Left colon (tissue), 2 donors: ENCODE measurements around the gene MBD3L5. TPM values are rescaled to one million over a fixed set of nuclear protein-coding genes. Genes with fewer than 3 reads are reported as not detected.
"Not testable (repeated sequence)": the region's sequence is repeated elsewhere in the genome, so short reads cannot be mapped to it uniquely, and the experiment has no call there.

ENCODE experiments used
- ATAC-seq: fragments of 200-7000 bp; cut with Tn5 transposase; one replicate; pipeline ENCODE4 v1.9.1; 2020; ENCODE audit warnings: mild to moderate bottlenecking, moderate library complexity
- DNase-seq, 2 donors: peaks; one replicate each; pipeline ENCODE4 v3.0.0-alpha.2; 2020
- intact Hi-C, 2 donors: fragments of 100-400 bp; cut with DNase I in 1 of 2; cut with micrococcal nuclease in 1 of 2; formaldehyde crosslinking; loops; one replicate each; pipeline versions ENCODE4 v1.11.2 to v1.14.0; 2022; cut with DNase I, micrococcal nuclease
- total RNA-seq, 2 donors: library from RNA; stranded (reverse); fragmentation: NEBNext Ultra II Directional; extraction: Animal tissue kit (Norgen Biotek cat#: 25700); gene quantifications; one replicate each; pipeline ENCODE4 v1.2.1, GENCODE V29; 2021
- donor health status: DM: no; HTN: no; CAD: no.
- donor health status: DM: yes; HTN: yes; CAD: no.

Gene MBD3L5
- total RNA-seq, 2 donors from 2014 or later: not detected

- intact Hi-C loops, ATAC-seq, DNase-seq: not testable (repeated sequence)
Measured at GRCh38 chr19:7041563-7041962, 11.2 kb downstream of the MBD3L5 start.

DNA sequence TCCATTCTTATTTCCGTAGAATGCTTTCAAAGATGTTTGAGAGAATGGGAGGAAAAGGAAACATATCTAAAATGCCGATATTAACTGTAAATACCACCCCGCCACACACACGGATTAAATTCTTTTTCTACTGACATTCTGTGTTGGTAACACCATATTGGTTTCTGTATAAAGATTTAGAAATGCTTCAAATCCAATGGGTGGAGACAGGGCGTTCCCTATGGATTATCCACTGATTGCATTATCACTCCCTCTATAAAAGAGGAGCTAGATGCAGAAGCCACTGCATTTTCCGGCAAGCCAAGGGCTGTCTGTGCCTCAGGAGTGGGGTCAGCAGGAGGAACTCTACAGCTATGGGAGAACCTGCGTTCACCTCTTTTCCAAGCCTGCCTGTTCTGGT, 18.6 kb downstream of the MBD3L5 start, which contains the start of gene MBD3L2:
TSS of gene MBD3L2 (plus strand) at position 301 of the 400 bp plus-strand sequence. CDS start at position 354, 53 bp downstream.
- intact Hi-C loops, DNase-seq, ATAC-seq: not testable (repeated sequence)

GRCh38 chr19:7051421-7051820, 21.0 kb downstream of the MBD3L5 start:
- intact Hi-C loops, ATAC-seq, DNase-seq: not testable (repeated sequence)

- DNase-seq, intact Hi-C loops, ATAC-seq: not testable (repeated sequence)
Measured at GRCh38 chr19:7052896-7053295, 22.5 kb downstream of the MBD3L5 start.

GRCh38 chr19:7054635-7055368, 24.4 kb downstream of the MBD3L5 start:
- ATAC-seq, DNase-seq, intact Hi-C loops: not testable (repeated sequence)

- ATAC-seq, DNase-seq, intact Hi-C loops: not testable (repeated sequence)
Measured at GRCh38 chr19:7055679-7056078, 25.3 kb downstream of the MBD3L5 start.

DNA sequence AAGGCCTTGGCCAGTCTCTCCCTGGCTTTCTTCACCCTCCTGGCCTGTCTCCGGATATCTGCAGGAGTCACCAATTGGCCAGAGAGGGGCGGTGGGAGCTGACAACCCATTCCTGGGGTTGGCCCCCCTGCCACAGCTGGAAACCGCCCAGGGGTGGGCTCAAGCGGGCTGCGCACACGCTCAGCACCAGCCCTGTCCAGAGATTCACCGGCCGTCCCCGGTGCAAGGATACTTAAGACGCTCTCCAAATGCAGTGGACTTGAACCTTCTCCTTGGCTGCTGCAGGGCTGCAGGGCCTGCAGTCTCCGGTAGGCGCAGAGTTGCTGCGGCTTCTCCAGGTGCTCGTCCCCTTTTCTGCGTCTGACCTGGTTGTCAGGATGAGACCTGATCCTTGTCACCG, 26.0 kb downstream of the MBD3L5 start:
- ATAC-seq, DNase-seq, intact Hi-C loops: not testable (repeated sequence)

DNA sequence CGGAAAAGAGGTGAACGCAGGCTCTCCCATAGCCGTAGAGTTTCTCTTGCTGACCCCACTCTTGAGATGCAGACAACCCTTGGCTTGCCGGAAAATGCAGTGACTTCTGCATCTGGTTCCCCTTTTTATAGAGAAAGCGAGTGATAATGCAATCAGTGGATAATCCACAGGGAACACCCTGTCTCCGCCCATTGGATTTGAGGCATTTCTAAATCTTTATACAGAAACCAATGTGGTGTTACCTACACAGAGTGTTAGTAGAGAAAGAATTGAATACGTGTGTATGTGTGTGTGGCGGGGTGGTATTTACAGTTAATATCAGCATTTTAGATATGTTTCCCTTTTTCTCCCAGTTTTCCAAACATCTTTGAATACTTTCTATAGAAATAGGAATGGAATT, 28.2 kb downstream of the MBD3L5 start, which contains the start of gene MBD3L3:
TSS of gene MBD3L3 (minus strand) at position 101 of the 400 bp plus-strand sequence. CDS start at position 30, 71 bp downstream.
- DNase-seq, ATAC-seq, intact Hi-C loops: not testable (repeated sequence)

GRCh38 chr19:7059977-7060376, 29.6 kb downstream of the MBD3L5 start:
- DNase-seq, intact Hi-C loops: not testable (repeated sequence)

DNA sequence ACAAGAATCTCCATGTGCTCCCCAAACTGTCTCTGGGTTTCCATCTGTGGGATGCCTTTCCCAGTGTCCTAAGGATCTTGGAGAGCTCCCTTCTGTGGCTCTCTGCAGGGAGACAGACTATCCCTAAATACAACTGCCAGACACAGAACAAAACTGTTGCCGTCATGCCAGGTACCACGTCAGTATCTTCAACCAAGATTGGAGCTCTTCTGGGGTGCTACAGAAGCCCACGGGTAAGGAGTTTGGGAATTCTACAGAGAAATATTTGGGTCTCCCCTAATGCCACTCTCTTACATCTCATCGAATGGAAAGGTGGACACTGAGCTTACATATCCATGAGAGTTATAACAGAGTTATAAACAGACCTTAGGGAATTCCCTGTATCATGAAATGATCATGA, 33.0 kb downstream of the MBD3L5 start:
- no peak for ATAC-seq
- intact Hi-C loops: no loop called here
- DNase-seq: no peak

More at GRCh38 chr19:7059977-7060376, 29.6 kb downstream of the MBD3L5 start:
- ATAC-seq: not testable (repeated sequence)

DNA sequence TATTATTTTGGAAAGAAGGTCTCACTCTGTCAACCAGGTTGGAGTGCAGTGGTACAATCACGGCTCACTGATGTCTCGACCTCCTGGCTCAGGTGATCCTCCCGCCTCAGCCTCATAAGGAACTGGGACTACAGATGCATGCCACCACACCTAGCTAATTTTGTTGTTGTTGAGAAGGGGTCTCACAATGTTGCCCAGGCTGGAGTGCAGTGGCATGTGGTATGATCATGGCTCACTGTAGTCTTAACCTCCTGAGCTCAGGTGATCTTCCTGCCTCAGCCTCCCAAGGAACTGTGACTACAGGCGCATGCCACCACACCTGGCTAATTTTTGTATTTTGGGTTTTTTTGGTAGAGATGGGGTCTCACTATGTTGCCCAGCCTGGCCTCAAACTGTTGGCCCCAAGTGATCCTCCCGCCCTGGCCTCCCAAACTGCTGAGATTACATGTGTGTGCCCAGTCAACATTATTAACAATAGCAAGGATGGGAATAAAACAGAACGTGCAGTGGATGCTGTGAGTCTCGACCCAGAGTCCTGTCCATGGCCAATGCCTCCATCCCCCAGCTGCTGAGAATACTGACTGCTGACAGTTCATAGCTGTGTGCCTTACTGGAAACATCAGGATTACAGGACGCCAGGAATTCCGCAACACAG, 33.5 kb downstream of the MBD3L5 start:
- no peak for ATAC-seq
- no peak for DNase-seq
- intact Hi-C loops: no loop called here

GRCh38 chr19:7067122-7067521, 36.7 kb downstream of the MBD3L5 start:
- intact Hi-C loops, ATAC-seq: not testable (repeated sequence)
- DNase-seq: peak; percentile 31 to 39

- no peak for ATAC-seq
- no peak for DNase-seq
- intact Hi-C loops: no loop called here
Measured at GRCh38 chr19:7067716-7068115, 37.3 kb downstream of the MBD3L5 start.

DNA sequence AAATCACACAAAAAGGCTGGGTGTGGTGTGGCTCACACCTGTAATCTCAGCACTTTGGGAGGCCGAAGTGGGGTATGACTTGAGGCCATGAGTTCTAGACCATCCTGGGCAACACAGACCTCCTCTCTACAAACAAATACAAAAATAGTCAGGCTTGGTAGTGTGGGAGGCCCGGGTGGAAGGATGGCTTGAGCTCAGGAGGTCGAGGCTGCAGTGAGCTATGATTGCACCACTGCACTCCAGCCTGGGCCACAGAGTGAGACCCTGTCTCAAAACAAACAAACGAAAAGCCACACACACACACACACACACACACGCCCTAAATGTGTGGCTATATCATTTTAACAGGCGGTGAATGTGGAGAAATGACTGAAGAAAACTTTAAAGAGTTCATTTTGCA, 38.2 kb downstream of the MBD3L5 start:
- DNase-seq (peak in 1 of 2 donors; percentile 8), ATAC-seq (no peak)
- intact Hi-C loops: no loop called here

- peak; percentile 99 to 100 for DNase-seq
- ATAC-seq: peak; percentile 98
- intact Hi-C loops: no loop called here
Measured at GRCh38 chr19:7069042-7069903, 38.9 kb downstream of the MBD3L5 start, which contains the start of gene ZNF557. TSS of gene ZNF557 (plus strand) at chr19:7069703. CDS start at chr19:7075075, 5,372 bp downstream.

- intact Hi-C loops: no loop called here
- no peak for DNase-seq
- ATAC-seq: peak; percentile 19
Measured at GRCh38 chr19:7069904-7070226, 39.5 kb downstream of the MBD3L5 start.

GRCh38 chr19:7072541-7072940, 42.2 kb downstream of the MBD3L5 start:
- ATAC-seq (no peak), DNase-seq (no peak)
- intact Hi-C loops: no loop called here

DNA sequence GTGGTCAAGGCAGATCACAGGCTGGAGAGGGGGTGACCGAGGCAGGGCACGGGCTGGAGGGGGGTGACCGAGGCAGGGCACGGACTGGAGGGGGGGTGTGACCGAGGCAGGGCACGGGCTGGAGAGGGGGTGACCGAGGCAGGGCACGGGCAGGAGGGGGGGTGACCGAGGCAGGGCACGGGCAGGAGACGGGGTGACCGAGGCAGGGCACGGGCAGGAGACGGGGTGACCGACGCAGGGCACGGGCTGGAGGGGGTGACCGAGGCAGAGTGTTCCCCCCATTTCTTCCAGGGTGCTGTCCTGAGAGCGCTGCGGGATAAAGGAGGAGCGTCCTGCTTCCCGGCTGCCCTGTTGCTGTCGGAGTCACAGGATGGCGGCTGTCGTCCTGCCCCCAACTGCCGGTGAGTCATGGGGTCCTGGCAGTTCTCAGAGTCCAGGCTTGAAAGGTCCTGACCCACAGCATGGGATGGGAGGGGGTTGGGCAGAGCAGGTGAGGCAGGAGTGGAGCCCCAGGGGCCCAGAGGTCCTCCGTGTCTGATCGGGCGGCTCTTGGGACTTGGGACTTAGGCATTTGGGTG, 44.4 kb downstream of the MBD3L5 start:
- intact Hi-C loops: no loop called here
- no peak for DNase-seq
- ATAC-seq: no peak

GRCh38 chr19:7076151-7076550, 45.8 kb downstream of the MBD3L5 start:
- DNase-seq (no peak), ATAC-seq (no peak)
- intact Hi-C loops: no loop called here
